Transverse colon (tissue), 4 donors: Measurements from ENCODE around the gene PHACTR3. TPM values are rescaled to one million over a fixed set of nuclear protein-coding genes. Genes with fewer than 3 reads are reported as not detected.

Source experiments
- DNase-seq: peaks from one replicate; pipeline ENCODE4 v3.0.0-alpha.2; 2019
- H3K27ac ChIP-seq, 4 donors: fragments of 200-600 bp; sonication (generic); 2 replicates each; pipeline ENCODE4 v1.5.1; 2016 to 2018; ENCODE audit warnings: inconsistent platforms in 4 of 4
- H3K27me3 ChIP-seq: fragments of 200-600 bp; sonication (generic); 2 replicates; pipeline ENCODE4 v1.5.1; 2017; ENCODE audit warnings: inconsistent platforms
- H3K36me3 ChIP-seq, 4 donors: fragments of 200-600 bp; sonication (generic); 2 replicates each; pipeline ENCODE4 v1.5.1; 2017 to 2019; ENCODE audit warnings: inconsistent platforms in 4 of 4
- H3K4me1 ChIP-seq, 4 donors: fragments of 200-600 bp; sonication (generic); 2 replicates each; pipeline ENCODE4 v1.5.1; 2017 to 2020; ENCODE audit warnings: inconsistent platforms in 4 of 4
- H3K4me3 ChIP-seq, 4 donors: fragments of 200-600 bp; sonication (generic); 1 replicate in 1 of 4; 2 replicates in 3 of 4; pipeline versions ENCODE4 v1.5.1 to v1.6.1; 2017 to 2019; ENCODE audit warnings: inconsistent platforms in 4 of 4
- H3K9me3 ChIP-seq, 2 donors: fragments of 200-600 bp; sonication (generic); 2 replicates each; pipeline ENCODE4 v1.5.1; 2017 to 2019; ENCODE audit warnings: inconsistent platforms in 2 of 2
- CTCF ChIP-seq, 5 experiments: fragments of 200-600 bp in 3 of 5; fragments of 450-650 bp in 2 of 5; sonication (generic) in 3 of 5; IDR thresholded peaks; 1 replicate in 2 of 5; 2 replicates in 3 of 5; pipeline ENCODE4 v1.5.1; 2016 to 2017; ENCODE audit warnings: antibody characterized with exemption in 5 of 5, inconsistent platforms in 3 of 5, mild to moderate bottlenecking in 2 of 5, moderate library complexity in 1 of 5
- EP300 ChIP-seq: sonication (generic); formaldehyde crosslinking; IDR thresholded peaks from one replicate; pipeline ENCODE4 v1.6.1; 2017; ENCODE audit warnings: antibody characterized with exemption, low read depth
- POLR2A ChIP-seq: fragments of 450-650 bp; IDR thresholded peaks from one replicate; pipeline ENCODE4 v1.6.1; 2016; ENCODE audit warnings: antibody characterized with exemption, mild to moderate bottlenecking, moderate library complexity
- POLR2AphosphoS5 ChIP-seq, 3 donors: sonication (generic); formaldehyde crosslinking; IDR thresholded peaks; one replicate each; pipeline ENCODE4 v1.6.1; 2016; ENCODE audit warnings: antibody characterized with exemption in 3 of 3
- WGBS, 2 donors: methylation state at CpG; one replicate each; pipeline ENCODE4 v1.1.5; 2018; ENCODE audit warnings: low coverage in 1 of 2; 5-methylcytosine and 5-hydroxymethylcytosine counted together
- in situ Hi-C, 4 donors: fragments of 200-750 bp; cut with MboI; loops; one replicate each; pipeline versions ENCODE4 v1.15.0 to v1.15.1; 2017; ENCODE audit warnings: low sequenced_read_pairs in 3 of 4, low pct_ligation_motif_present in 1 of 4, low pct_unique_long_range_greater_than_20kb in 1 of 4
- intact Hi-C: fragments of 100-400 bp; cut with DNase I; formaldehyde crosslinking; loops from one replicate; pipeline ENCODE4 v1.15.1; 2023; ENCODE audit warnings: low total_unique reads
- total RNA-seq, 4 donors: library from RNA; depleted of rRNA; stranded (reverse); fragments of >200 nt; gene quantifications; one replicate each; pipeline ENCODE4 v1.1.0, GENCODE V29; 2016

The PHACTR3 gene
- total RNA-seq, 4 donors from 2014 or later, result 1.6 to 7.1 (median 5.6) TPM

- Histone ChIP-seq H3K27me3 (peaks cover 5% of the 10 kb centered on the region), H3K9me3 (no peaks in the 10 kb centered on the region), H3K27ac (no peak overlapping the region), H3K36me3 (no peaks in the 10 kb centered on the region), H3K4me1 (no peaks in the 10 kb centered on the region), H3K4me3 (no peak overlapping the region)
- no peak for TF ChIP-seq POLR2AphosphoS5 (IDR thresholded peaks at IDR 0.05)
- no peak for TF ChIP-seq CTCF (IDR thresholded peaks at IDR 0.05)
- TF ChIP-seq EP300, result no peak
- TF ChIP-seq POLR2A, result no peak
- in situ Hi-C loops, result no loop called here
- 92 to 94% methylated on average over 8 to 12 of the region's 12 CpGs for WGBS, 2 donors
- DNase-seq, result no peak
- intact Hi-C loops, result loop anchor here (5.0 kb wide), 1 partner anchor 1054 kb away; no protein-coding TSS in a partner anchor
Measured at GRCh38 chr20:59718751-59719150, 114.4 kb downstream of the PHACTR3 start.

GRCh38 chr20:59720013-59720412 is 115.7 kb downstream of the PHACTR3 start:
- no peak for DNase-seq
- H3K27me3 ChIP-seq, result peaks cover 4% of the 10 kb centered on the region
- no peak overlapping the region for H3K27ac ChIP-seq
- TF ChIP-seq POLR2AphosphoS5 (IDR thresholded peaks at IDR 0.05) (no peak), CTCF (IDR thresholded peaks at IDR 0.05) (no peak), POLR2A (no peak), EP300 (no peak)
- intact Hi-C loops (no loop called here), in situ Hi-C loops (no loop called here)
- 78 to 80% methylated on average over 3 to 10 of the region's 10 CpGs for WGBS, 2 donors
- no peaks in the 10 kb centered on the region for H3K9me3 ChIP-seq
- H3K36me3 ChIP-seq, result no peaks in the 10 kb centered on the region
- H3K4me1 ChIP-seq, result no peaks in the 10 kb centered on the region
- no peak overlapping the region for H3K4me3 ChIP-seq

DNA sequence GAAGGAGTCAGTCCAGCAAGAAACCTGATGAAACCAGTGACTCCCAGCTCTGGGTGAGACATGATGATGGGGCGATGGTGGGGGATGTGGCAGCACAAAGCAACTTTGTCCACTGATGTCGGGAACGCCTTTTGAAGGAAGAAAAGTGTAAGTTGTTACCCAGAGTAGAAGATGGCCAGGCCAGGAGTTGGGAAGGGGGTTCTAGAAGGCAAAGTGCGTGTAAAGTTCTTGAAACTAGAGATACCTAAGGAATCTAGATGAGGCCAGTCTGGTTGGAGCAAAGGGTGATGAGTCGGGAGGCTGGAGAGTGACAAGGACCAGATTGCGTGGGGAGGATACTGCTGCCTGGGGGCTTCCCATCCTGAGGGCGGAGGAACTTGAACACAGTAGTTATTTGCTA is 117.0 kb downstream of the PHACTR3 start:
- no peaks in the 10 kb centered on the region for H3K36me3 ChIP-seq
- intact Hi-C loops, result no loop called here
- no peaks in the 10 kb centered on the region for H3K27me3 ChIP-seq
- TF ChIP-seq POLR2AphosphoS5 (IDR thresholded peaks at IDR 0.05) (no peak), EP300 (no peak), POLR2A (no peak), CTCF (IDR thresholded peaks at IDR 0.05) (no peak)
- H3K27ac ChIP-seq, result no peak overlapping the region
- no peaks in the 10 kb centered on the region for H3K9me3 ChIP-seq
- in situ Hi-C loops, result no loop called here
- WGBS, 2 donors, result 92 to 100% methylated on average over 2 to 7 of the region's 7 CpGs
- no peaks in the 10 kb centered on the region for H3K4me1 ChIP-seq
- DNase-seq, result no peak
- no peak overlapping the region for H3K4me3 ChIP-seq

DNA sequence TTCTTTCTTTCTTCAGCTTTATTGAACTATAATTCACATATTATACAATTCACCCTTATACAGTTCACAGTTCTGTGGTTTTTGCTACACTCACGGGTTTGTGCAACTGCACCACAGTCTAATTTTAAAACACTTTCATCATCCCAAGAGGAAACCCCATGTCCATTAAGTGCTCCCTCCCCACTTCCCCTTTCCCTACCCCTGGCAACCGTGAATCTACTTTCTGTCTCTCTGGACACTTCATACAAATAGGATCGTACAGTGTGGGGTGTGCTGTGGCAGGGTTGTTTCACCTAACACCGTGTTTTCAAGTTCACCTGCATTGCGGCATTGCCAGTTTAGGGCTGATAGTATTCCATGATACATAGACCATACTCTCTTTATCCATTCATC is 118.8 kb downstream of the PHACTR3 start:
- Histone ChIP-seq H3K27ac (no peak overlapping the region), H3K36me3 (no peaks in the 10 kb centered on the region), H3K4me1 (no peaks in the 10 kb centered on the region), H3K9me3 (no peaks in the 10 kb centered on the region), H3K27me3 (no peaks in the 10 kb centered on the region), H3K4me3 (no peak overlapping the region)
- 69 to 75% methylated on average over 1 to 5 of the region's 5 CpGs for WGBS, 2 donors
- intact Hi-C loops, result no loop called here
- DNase-seq, result no peak
- TF ChIP-seq POLR2AphosphoS5 (IDR thresholded peaks at IDR 0.05) (no peak), POLR2A (no peak), CTCF (IDR thresholded peaks at IDR 0.05) (no peak), EP300 (no peak)
- in situ Hi-C loops, result no loop called here
